Muscle of leg (tissue), 11 donors: ENCODE data around the gene NR1I3. TPM values are rescaled to one million over a fixed set of nuclear protein-coding genes. Genes with fewer than 3 reads are reported as not detected.
A peak's percentile ranks its signal among the peaks of the same experiment; 100 is the strongest.

Experiments used
- DNase-seq: peaks from one replicate; pipeline ENCODE4 v3.0.0; 2013
- H3K27ac ChIP-seq: one replicate; pipeline ENCODE4 v1.5.1; 2013; ENCODE audit warnings: mild to moderate bottlenecking, low read length, control low read depth
- H3K27me3 ChIP-seq: one replicate; pipeline ENCODE4 v1.6.1; 2013; ENCODE audit warnings: low read length; ENCODE audit not compliant: control insufficient read depth, insufficient read depth
- H3K36me3 ChIP-seq: one replicate; pipeline ENCODE4 v1.6.1; 2013; ENCODE audit warnings: low read length; ENCODE audit not compliant: control insufficient read depth, insufficient read depth
- H3K4me1 ChIP-seq: one replicate; pipeline ENCODE4 v1.6.1; 2013; ENCODE audit warnings: low read length; ENCODE audit not compliant: control insufficient read depth, insufficient read depth
- H3K4me3 ChIP-seq: one replicate; pipeline ENCODE4 v1.5.1; 2013; ENCODE audit warnings: low read length, control low read depth
- H3K9me3 ChIP-seq: replicated peaks from 2 replicates; pipeline ENCODE4 v1.6.1; 2013; ENCODE audit warnings: low read depth, low read length; ENCODE audit not compliant: control insufficient read depth
- WGBS: methylation state at CpG from one replicate; pipeline ENCODE4 v1.1.5; 2013; ENCODE audit warnings: missing lambda C conversion rate; ENCODE audit not compliant: insufficient coverage; 5-methylcytosine and 5-hydroxymethylcytosine counted together
- polyA plus RNA-seq, 8 donors: library from polyadenylated mRNA; unstranded; fragments of 120-200 nt; gene quantifications; one replicate each; pipeline versions ENCODE4 v1.2.1 to v1.2.3, GENCODE V29; 2013; ENCODE audit warnings: inconsistent platforms in 1 of 8, low replicate concordance in 1 of 8; ENCODE audit not compliant: insufficient read length in 8 of 8, insufficient read depth in 1 of 8
- total RNA-seq: library from RNA; stranded (reverse); fragments of 120-200 nt; gene quantifications from one replicate; pipeline ENCODE4 v1.2.4, GENCODE V29; 2013

The NR1I3 gene
- total and polyA plus RNA-seq, 9 donors: 0.50 to 1.5 (median 1.1) TPM; not detected in 1

DNA sequence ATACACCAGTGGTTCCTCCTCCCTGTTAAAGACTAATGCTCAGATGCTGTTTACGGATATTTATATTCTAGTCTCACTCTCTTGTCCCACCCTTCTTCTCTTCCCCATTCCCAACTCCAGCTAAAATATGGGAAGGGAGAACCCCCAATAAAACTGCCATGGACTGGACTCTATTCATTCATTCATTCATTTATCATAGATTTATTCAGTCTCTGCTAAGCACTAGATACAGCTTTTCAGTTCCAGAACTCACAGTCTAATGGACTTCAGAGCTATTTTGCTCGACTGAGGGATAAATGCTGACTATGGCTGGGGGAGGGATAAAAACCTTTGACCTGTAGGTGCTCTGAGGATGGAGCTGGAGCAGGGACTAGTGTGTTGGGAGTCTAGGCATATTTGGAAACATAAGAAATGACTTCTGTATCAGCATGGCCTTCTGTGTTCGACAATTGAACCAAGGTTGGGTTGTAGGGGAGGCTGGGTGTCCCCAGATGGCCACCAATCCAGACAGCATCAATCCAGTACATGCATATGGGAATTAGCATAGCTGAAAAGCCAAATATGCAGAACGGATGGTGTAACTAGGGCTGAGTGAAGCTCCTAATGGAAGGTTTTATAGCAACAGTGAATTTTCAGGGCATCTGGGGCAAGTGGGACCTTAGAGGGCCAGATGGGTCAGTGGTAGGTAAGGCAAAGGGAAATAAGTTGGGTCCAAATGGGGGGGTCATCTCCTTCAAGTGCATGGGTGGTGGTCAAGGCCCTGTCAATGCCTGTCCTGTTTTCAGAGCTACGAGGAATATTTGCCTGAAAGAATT is 18.7 kb downstream of the NR1I3 start:
- no peak for DNase-seq
- H3K27me3 ChIP-seq: no peaks in the 10 kb centered on the region
- no peaks in the 10 kb centered on the region for H3K9me3 ChIP-seq
- H3K4me1 ChIP-seq: peaks cover 3% of the 10 kb centered on the region
- H3K4me3 ChIP-seq: no peak overlapping the region
- WGBS: 79% methylated on average over 4 of the region's 5 CpGs
- H3K27ac ChIP-seq: no peak overlapping the region
- peaks cover 4% of the 10 kb centered on the region for H3K36me3 ChIP-seq

DNA sequence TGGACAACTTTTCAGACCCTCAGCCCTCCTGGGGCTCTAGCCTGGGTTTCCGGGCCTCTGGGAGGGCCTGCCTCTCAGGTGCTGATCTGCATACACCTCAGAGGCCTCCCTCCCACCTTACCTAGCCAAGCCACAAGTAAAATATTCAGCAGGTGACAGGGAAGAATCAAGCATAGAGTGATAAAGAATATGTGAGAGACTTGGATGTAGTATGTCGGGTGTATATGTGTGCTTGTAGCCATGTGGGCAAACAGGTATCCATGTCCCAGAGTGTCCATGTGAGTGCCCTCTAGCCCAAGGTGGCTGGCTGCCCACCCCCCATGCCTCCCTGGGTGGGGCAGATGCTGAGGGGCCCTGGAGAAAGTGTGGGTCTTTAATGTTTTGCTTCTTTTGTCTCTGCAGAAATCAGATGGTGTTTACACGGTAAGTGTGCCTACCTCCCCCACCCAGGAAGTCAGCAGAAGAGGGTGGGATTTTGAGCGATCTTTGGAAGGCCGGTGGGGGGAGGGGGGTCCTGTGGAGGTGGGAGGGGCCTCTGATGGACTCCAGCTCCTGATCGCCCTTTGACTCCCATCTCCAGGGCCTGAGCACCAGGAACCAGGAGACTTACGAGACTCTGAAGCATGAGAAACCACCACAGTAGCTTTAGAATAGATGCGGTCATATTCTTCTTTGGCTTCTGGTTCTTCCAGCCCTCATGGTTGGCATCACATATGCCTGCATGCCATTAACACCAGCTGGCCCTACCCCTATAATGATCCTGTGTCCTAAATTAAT is 19.5 kb downstream of the NR1I3 start:
- H3K4me3 ChIP-seq: no peak overlapping the region

GRCh38 chr1:161217831-161218230 is 20.2 kb downstream of the NR1I3 start:
- H3K27me3 ChIP-seq: no peaks in the 10 kb centered on the region
- no peaks in the 10 kb centered on the region for H3K9me3 ChIP-seq
- H3K27ac ChIP-seq: no peak overlapping the region
- DNase-seq: no peak
- H3K36me3 ChIP-seq: peaks cover 19% of the 10 kb centered on the region
- no peak overlapping the region for H3K4me3 ChIP-seq
- WGBS: 60% methylated on average over 1 of the region's 6 CpGs
- H3K4me1 ChIP-seq: peaks cover 3% of the 10 kb centered on the region

More for the DNA sequence above, 19.5 kb downstream of the NR1I3 start:
- Histone ChIP-seq H3K9me3 (no peaks in the 10 kb centered on the region), H3K36me3 (peaks cover 12% of the 10 kb centered on the region), H3K27ac (no peak overlapping the region), H3K27me3 (no peaks in the 10 kb centered on the region), H3K4me1 (peaks cover 3% of the 10 kb centered on the region)
- no peak for DNase-seq
- WGBS: 86% methylated on average over 4 of the region's 8 CpGs

- Histone ChIP-seq H3K27ac (peak overlapping the region; percentile 47), H3K36me3 (peaks cover 26% of the 10 kb centered on the region), H3K4me1 (peaks cover 3% of the 10 kb centered on the region), H3K27me3 (no peaks in the 10 kb centered on the region), H3K4me3 (peak overlapping the region; percentile 25), H3K9me3 (no peaks in the 10 kb centered on the region)
- WGBS: 43% methylated on average over 4 of the region's 7 CpGs
- DNase-seq: peak; percentile 29
Measured at GRCh38 chr1:161216945-161217712, 20.9 kb downstream of the NR1I3 start.

- Histone ChIP-seq H3K9me3 (no peaks in the 10 kb centered on the region), H3K27ac (peak within 1 kb of the TSS; percentile 20), H3K27me3 (no peaks in the 10 kb centered on the region), H3K4me3 (peak within 1 kb of the TSS; percentile 34), H3K4me1 (peaks cover 3% of the 10 kb centered on the region), H3K36me3 (peaks cover 45% of the 10 kb centered on the region)
- peak; percentile 69 for DNase-seq
- 48% methylated on average over 8 of the region's 10 CpGs for WGBS
Measured at GRCh38 chr1:161215076-161215475, 22.9 kb downstream of the NR1I3 start, which contains the start of gene FCER1G. FCER1G (plus strand) TSS chr1:161215295; CDS start chr1:161215322, 27 bp downstream.

DNA sequence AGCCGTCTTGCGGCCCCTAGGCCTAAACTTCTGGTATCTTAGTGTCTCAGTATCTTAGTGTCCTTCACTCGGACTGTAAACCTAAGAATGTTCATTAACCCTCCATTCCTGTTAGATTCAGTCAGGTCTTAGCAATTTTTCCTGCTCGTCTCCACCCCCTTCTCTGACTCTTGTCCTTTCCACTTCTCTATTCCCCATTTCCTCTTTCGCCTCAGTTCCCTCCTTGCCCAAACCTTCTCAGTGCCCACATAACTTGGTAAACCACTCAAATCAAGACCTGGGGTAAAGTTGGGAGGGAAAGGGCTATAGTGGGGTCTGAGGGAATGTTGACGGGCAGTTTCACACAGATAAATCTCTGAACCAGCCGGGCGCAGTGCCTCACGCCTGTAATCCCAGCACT is 23.6 kb downstream of the NR1I3 start:
- 82% methylated on average over 5 of the region's 9 CpGs for WGBS
- Histone ChIP-seq H3K4me1 (peaks cover 3% of the 10 kb centered on the region), H3K27ac (no peak overlapping the region), H3K36me3 (peaks cover 52% of the 10 kb centered on the region), H3K9me3 (no peaks in the 10 kb centered on the region), H3K27me3 (no peaks in the 10 kb centered on the region), H3K4me3 (no peak overlapping the region)
- DNase-seq: no peak

DNA sequence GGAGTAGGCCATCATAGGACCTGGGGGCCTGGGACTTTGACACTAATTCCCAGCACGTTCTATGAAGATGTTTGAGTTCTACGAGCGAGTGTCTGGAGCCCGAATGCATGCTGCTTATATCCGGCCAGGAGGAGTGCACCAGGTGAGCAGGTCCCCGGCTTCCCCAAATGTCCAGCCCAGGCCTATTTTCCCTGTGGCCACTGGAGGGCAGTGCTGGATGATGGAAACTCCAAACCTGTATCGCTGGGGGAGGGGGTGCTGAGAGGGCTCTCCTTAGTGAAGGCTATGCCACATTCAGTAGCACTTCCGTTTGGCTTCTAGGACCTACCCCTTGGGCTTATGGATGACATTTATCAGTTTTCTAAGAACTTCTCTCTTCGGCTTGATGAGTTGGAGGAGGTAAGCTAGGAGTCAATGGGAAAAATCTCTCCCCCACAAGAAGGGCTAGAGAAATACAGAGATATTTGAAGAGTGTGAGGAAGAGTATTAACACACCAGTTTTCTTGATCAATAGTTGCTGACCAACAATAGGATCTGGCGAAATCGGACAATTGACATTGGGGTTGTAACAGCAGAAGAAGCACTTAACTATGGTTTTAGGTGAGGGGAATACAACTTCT is 28.1 kb downstream of the NR1I3 start:
- 35% methylated on average over 6 of the region's 11 CpGs for WGBS
- no peaks in the 10 kb centered on the region for H3K27me3 ChIP-seq
- peaks cover 70% of the 10 kb centered on the region for H3K36me3 ChIP-seq
- no peaks in the 10 kb centered on the region for H3K4me1 ChIP-seq
- DNase-seq: peak; percentile 76
- no peak overlapping the region for H3K4me3 ChIP-seq
- no peaks in the 10 kb centered on the region for H3K9me3 ChIP-seq
- H3K27ac ChIP-seq: no peak overlapping the region

GRCh38 chr1:161207173-161207572 is 30.8 kb downstream of the NR1I3 start:
- Histone ChIP-seq H3K36me3 (peaks cover 53% of the 10 kb centered on the region), H3K27me3 (no peaks in the 10 kb centered on the region), H3K4me1 (peaks cover 8% of the 10 kb centered on the region), H3K4me3 (no peak overlapping the region), H3K27ac (no peak overlapping the region), H3K9me3 (no peaks in the 10 kb centered on the region)
- DNase-seq: peak; percentile 56
- 67% methylated on average over 5 of the region's 8 CpGs for WGBS

- WGBS: 85% methylated on average over 10 of the region's 12 CpGs
- no peak overlapping the region for H3K4me3 ChIP-seq
Measured at GRCh38 chr1:161206411-161207140, 31.4 kb downstream of the NR1I3 start.

More at GRCh38 chr1:161206411-161207140, 31.4 kb downstream of the NR1I3 start:
- no peak for DNase-seq
- H3K27ac ChIP-seq: peak overlapping the region; percentile 63
- H3K36me3 ChIP-seq: peaks cover 47% of the 10 kb centered on the region
- H3K4me1 ChIP-seq: peaks cover 12% of the 10 kb centered on the region
- H3K27me3 ChIP-seq: no peaks in the 10 kb centered on the region
- H3K9me3 ChIP-seq: no peaks in the 10 kb centered on the region
